ENCODE results near the gene PCBP3. TPM values are rescaled to one million over a fixed set of nuclear protein-coding genes. Genes with fewer than 3 reads are reported as not detected.

PCBP3 gene
- total RNA-seq, 1 donor: 1.1 TPM

DNA sequence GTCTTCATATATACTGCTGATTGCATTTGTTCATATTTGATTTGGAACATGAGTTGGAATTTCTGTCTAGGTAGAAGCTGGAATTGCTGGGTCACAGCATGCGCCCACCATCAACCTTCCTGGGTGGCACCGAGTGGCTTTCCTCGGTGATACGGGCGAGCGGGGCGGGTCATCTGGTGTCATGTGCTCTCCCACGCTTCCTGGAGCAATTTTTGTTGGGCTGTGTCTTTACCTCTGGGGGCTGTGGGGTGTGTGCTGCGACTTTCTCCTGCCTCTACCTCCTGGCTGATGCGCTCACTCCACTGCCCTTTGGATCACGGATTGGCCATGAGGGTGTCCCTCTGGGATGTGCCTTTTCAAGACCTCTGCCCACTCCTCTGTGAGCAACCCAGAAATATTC, 229.4 kb downstream of the PCBP3 start:
- Histone ChIP-seq H3K4me1 (ENCODE audit: insufficient read depth, low read length) (peaks cover 34% of the 10 kb centered on the region), H3K27ac (ENCODE audit: low read depth, low read length) (no peak overlapping the region), H3K27me3 (ENCODE audit: insufficient read depth, low read length) (peaks cover 3% of the 10 kb centered on the region), H3K79me2 (ENCODE audit: insufficient read depth, low read length) (no peaks in the 10 kb centered on the region), H2AFZ (ENCODE audit: low read length) (no peak overlapping the region), H3K4me2 (ENCODE audit: insufficient read depth, low read length) (no peak overlapping the region), H4K20me1 (ENCODE audit: insufficient read depth, low read length) (no peaks in the 10 kb centered on the region), H3K9me3 (ENCODE audit: low read depth, low read length) (no peaks in the 10 kb centered on the region), H3K4me3 (ENCODE audit: insufficient read depth, low read length) (no peak overlapping the region), H3K36me3 (ENCODE audit: insufficient read depth, low read length) (no peaks in the 10 kb centered on the region)
- DNase-seq (ENCODE audit: insufficient read length, low spot score, missing footprints): no peak
- TF ChIP-seq CTCF (IDR thresholded peaks at IDR 0.05; ENCODE audit: extremely low read depth, low read depth, low read length): no peak

GRCh38 chr21:45873418-45873817, 229.9 kb downstream of the PCBP3 start:
- TF ChIP-seq CTCF (IDR thresholded peaks at IDR 0.05; ENCODE audit: extremely low read depth, low read depth, low read length): no peak
- Histone ChIP-seq H2AFZ (ENCODE audit: low read length) (no peak overlapping the region), H3K27ac (ENCODE audit: low read depth, low read length) (no peak overlapping the region), H3K9me3 (ENCODE audit: low read depth, low read length) (no peaks in the 10 kb centered on the region), H3K4me1 (ENCODE audit: insufficient read depth, low read length) (peaks cover 34% of the 10 kb centered on the region), H4K20me1 (ENCODE audit: insufficient read depth, low read length) (no peaks in the 10 kb centered on the region), H3K4me3 (ENCODE audit: insufficient read depth, low read length) (no peak overlapping the region), H3K4me2 (ENCODE audit: insufficient read depth, low read length) (no peak overlapping the region), H3K36me3 (ENCODE audit: insufficient read depth, low read length) (no peaks in the 10 kb centered on the region), H3K27me3 (ENCODE audit: insufficient read depth, low read length) (peaks cover 3% of the 10 kb centered on the region), H3K79me2 (ENCODE audit: insufficient read depth, low read length) (no peaks in the 10 kb centered on the region)
- DNase-seq (ENCODE audit: insufficient read length, low spot score, missing footprints): no peak

DNA sequence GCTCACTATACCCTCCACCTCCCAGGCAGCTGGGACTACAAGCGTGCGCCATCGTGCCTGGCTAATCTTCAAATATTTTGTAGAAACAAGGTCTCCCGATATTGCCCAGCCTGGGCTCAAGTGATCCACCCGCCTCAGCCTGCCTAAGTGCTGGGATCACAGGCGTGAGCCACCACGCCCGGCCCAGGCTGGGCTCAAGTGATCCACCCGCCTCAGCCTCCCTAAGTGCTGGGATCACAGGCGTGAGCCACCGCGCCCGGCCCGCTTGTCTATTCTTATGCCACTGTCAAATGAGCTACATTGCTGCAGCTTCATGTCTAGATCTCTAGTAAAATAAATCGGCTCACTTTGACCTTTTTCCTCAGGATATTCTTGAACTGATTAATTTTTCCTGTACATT, 230.3 kb downstream of the PCBP3 start:
- DNase-seq (ENCODE audit: insufficient read length, low spot score, missing footprints): no peak
- H4K20me1 ChIP-seq (ENCODE audit: insufficient read depth, low read length): no peaks in the 10 kb centered on the region
- no peak overlapping the region for H2AFZ ChIP-seq (ENCODE audit: low read length)
- H3K4me3 ChIP-seq (ENCODE audit: insufficient read depth, low read length): no peak overlapping the region
- H3K27me3 ChIP-seq (ENCODE audit: insufficient read depth, low read length): peaks cover 3% of the 10 kb centered on the region
- no peak overlapping the region for H3K27ac ChIP-seq (ENCODE audit: low read depth, low read length)
- no peaks in the 10 kb centered on the region for H3K79me2 ChIP-seq (ENCODE audit: insufficient read depth, low read length)
- no peak overlapping the region for H3K4me2 ChIP-seq (ENCODE audit: insufficient read depth, low read length)
- no peak for TF ChIP-seq CTCF (IDR thresholded peaks at IDR 0.05; ENCODE audit: extremely low read depth, low read depth, low read length)
- H3K4me1 ChIP-seq (ENCODE audit: insufficient read depth, low read length): peaks cover 34% of the 10 kb centered on the region
- H3K9me3 ChIP-seq (ENCODE audit: low read depth, low read length): no peaks in the 10 kb centered on the region
- no peaks in the 10 kb centered on the region for H3K36me3 ChIP-seq (ENCODE audit: insufficient read depth, low read length)

DNA sequence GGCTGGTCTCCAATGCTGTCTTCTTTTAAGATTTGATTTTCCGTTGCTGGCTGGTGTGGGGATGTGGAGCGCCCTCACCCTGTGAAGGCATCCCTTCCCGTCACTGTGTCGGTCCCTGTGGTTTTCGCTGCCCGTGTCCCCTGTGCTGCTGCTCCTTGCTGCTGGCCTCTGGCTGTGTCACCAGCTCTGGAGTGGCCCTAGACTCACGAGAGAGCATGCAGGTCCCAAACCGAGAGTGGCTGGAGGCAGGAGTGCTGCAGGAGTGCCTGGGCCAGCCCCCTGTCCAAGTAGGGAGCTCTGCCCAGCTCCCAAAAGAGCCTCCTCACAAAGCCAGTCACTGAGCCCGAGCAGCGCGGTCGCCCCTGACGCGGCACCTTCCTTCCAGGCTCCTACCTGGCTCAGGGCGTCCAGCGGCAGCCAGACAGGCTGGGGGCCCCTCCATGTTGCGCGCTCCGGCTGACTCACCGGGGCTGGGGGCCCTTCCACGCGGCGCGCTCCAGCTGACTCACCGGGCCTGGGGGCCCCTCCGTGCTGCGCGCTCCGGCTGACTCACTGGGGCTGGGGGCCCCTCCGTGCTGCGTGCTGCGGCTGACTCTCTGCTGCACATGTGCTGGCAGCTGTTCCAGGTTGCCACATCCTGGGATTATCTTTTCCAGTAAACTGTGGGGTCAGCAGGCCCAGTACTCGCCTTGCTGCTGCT, 231.3 kb downstream of the PCBP3 start:
- Histone ChIP-seq H3K79me2 (ENCODE audit: insufficient read depth, low read length) (no peaks in the 10 kb centered on the region), H3K27ac (ENCODE audit: low read depth, low read length) (peak overlapping the region; percentile 71), H3K4me1 (ENCODE audit: insufficient read depth, low read length) (peaks cover 27% of the 10 kb centered on the region), H4K20me1 (ENCODE audit: insufficient read depth, low read length) (no peaks in the 10 kb centered on the region), H3K9me3 (ENCODE audit: low read depth, low read length) (no peaks in the 10 kb centered on the region), H3K4me3 (ENCODE audit: insufficient read depth, low read length) (peak overlapping the region; percentile 68), H2AFZ (ENCODE audit: low read length) (peak overlapping the region; percentile 87), H3K4me2 (ENCODE audit: insufficient read depth, low read length) (peak overlapping the region; percentile 81), H3K27me3 (ENCODE audit: insufficient read depth, low read length) (peaks cover 3% of the 10 kb centered on the region), H3K36me3 (ENCODE audit: insufficient read depth, low read length) (no peaks in the 10 kb centered on the region)
- DNase-seq (ENCODE audit: insufficient read length, low spot score, missing footprints): peak; percentile 99
- no peak for TF ChIP-seq CTCF (IDR thresholded peaks at IDR 0.05; ENCODE audit: extremely low read depth, low read depth, low read length)
